ENCODE results near the gene TMEM59L.

DNA sequence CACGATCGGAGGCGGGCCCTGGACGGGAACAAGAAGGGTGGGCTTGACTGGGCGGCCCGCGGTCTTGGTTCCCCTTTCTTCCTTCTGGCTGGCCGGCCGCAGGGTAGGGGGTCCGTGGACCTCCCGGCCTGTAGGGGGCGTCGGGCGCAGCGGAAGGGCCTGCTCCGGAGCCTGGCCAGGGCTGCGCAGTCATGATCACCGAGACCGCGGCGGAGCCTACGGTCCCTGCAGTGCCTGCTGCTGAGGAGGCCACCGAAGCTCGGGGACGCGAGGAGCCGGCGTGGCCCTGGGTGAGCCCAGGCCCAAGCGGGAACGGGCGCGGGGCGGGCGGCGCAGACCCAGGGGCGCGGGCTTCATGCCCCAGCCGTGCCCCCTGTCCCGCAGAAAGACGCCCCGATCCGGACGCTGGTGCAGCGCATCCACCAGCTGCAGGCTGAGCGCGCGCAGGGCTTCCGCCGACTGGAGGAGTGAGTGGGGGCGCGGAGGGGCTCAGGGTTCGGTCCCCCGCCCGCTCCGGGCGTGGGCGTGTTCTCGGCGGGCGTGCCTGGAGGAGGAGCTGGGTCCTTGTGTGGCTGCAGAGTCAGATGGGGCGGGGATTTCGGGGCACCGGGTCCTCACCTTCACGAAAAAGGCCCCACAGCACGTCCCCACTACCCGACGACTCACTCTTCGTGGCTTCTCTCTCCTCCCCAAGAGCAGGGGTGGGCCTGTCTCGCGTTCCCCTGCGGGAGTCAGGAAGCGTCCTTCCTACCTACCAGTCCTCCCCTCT, 23.9 kb upstream of the TMEM59L start, which contains the start of gene REX1BD:
- TF ChIP-seq, protein P1, sequence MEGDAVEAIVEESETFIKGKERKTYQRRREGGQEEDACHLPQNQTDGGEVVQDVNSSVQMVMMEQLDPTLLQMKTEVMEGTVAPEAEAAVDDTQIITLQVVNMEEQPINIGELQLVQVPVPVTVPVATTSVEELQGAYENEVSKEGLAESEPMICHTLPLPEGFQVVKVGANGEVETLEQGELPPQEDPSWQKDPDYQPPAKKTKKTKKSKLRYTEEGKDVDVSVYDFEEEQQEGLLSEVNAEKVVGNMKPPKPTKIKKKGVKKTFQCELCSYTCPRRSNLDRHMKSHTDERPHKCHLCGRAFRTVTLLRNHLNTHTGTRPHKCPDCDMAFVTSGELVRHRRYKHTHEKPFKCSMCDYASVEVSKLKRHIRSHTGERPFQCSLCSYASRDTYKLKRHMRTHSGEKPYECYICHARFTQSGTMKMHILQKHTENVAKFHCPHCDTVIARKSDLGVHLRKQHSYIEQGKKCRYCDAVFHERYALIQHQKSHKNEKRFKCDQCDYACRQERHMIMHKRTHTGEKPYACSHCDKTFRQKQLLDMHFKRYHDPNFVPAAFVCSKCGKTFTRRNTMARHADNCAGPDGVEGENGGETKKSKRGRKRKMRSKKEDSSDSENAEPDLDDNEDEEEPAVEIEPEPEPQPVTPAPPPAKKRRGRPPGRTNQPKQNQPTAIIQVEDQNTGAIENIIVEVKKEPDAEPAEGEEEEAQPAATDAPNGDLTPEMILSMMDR (IDR thresholded peaks at IDR 0.05): peak; percentile 71 to 75 (median 72)
- TF ChIP-seq POLR2AphosphoS5 (IDR thresholded peaks at IDR 0.05): peak; percentile 40 to 51 (median 40)

All from breast epithelium (tissue), 3 donors.